ENCODE measurements around the gene UFD1.
A peak's percentile ranks its signal among the peaks of the same experiment; 100 is the strongest.

UFD1 gene

GRCh38 chr22:19494676-19495173, 15.7 kb upstream of the UFD1 start:
- no peak for DNase-seq

- DNase-seq, result no peak
Observed at GRCh38 chr22:19494001-19494560, 15.1 kb upstream of the UFD1 start.

- DNase-seq, result no peak
Observed at GRCh38 chr22:19492504-19493174, 13.6 kb upstream of the UFD1 start.

DNA sequence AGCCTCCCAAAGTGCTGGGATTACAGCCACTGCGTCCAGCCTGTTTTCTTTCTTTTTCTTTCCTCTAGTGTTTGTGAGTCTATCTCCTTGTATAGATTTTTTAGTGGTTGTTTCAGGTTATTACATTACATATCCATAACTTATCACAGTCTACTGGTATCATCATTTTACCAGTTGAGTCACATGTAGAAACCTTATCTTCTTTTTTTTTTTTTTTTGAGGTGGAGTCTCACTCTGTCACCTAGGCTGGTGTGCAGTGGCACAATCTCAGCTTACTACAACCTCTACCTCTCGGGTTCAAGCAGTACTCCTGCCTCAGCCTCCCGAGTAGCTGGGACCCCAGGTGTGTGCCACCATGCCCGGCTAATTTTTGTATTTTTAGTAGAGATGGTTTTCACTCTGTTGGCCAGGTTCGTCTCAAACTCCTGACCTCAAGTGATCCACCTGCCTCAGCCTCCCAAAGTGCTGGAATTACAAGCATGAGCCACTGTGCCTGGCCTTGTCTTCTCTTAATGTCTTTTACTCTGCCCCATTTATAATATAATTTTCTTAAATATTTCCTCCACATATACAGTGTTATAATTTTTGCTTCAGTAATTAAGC, 11.7 kb upstream of the UFD1 start:
- no peak for DNase-seq

GRCh38 chr22:19488884-19489843, 10.2 kb upstream of the UFD1 start:
- no peak for DNase-seq

DNA sequence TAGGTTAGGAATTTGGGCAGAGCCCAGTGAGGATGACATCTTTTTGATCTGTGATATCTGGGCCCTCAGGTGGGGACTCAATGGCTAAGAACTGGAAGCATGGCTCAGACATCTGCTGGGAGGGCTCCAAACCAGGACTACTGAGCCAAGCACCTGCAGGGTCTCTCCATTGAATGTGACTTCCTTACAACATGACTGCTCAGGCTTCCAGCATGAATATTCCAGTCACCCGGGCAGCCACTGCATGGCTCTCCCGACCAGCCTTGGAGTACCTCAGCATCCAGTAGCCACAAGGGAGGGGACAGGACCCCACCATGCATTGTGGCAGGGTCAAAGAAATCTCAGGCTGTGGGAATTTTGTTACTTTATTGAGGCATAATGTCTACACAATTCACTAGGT, 9.3 kb upstream of the UFD1 start:
- DNase-seq, result no peak

DNA sequence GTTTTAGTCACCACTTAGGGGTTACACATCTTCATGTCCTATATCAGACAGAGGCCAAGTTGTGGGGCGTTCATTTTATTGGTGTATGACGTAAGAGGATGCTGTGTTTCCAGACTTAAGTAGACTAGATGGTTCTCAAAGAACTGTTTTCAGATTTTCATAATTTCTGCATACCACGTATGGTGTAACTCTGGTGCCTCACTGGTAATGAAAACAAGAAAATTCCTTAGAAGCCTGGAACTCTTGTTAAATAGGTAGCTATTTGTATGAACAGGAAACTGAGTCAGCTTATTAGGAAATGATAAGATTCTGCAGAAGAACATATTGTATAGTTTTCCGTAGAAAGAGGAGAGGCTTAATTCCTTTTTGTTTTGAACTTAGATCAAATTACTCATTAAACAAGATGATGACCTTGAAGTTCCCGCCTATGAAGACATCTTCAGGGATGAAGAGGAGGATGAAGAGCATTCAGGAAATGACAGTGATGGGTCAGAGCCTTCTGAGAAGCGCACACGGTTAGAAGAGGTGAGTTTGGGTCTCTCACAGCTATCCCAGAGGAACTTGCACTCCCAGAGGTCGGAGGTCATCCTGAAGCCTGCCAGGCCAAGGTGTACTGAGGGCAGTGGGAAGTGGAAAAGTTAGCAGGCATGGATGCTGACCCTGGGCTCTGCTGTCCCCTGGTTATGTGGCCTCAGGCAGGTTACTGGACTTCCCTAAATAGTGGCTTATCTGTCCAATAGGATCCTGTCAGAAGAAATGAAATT, 4.7 kb upstream of the UFD1 start:
- DNase-seq, result no peak

GRCh38 chr22:19482297-19482696, 3.3 kb upstream of the UFD1 start:
- DNase-seq, result no peak

- no peak for DNase-seq
Observed at GRCh38 chr22:19480789-19481188, 1.8 kb upstream of the UFD1 start.

DNA sequence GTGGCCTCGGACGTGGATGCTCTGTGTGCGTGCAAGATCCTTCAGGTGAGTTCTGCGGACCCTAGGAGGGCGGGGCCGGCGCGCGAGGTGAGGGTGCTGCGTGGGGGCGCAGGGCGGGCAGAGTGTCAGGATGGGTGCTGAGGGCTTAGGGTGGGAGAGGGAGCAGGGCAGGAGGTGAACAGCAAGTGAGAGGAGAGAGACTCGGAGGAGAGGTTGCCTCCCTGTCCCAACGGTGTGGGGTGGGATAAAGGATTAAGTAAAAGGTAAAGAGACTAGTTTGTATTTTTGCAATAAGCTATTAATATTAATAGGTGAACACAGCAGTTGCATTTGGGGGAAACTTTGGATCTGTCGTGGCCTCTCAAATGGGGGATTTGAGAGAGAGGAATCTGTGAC, 1.2 kb upstream of the UFD1 start:
- DNase-seq, result no peak

GRCh38 chr22:19479355-19480172, 571 bp upstream of the UFD1 start, which contains the start of gene CDC45:
Gene CDC45 (plus strand): TSS chr22:19479920. CDS start chr22:19479969, 49 bp downstream.
- DNase-seq, result peak; percentile 96

- DNase-seq, result peak; percentile 6
Observed at GRCh38 chr22:19478045-19478900, 720 bp downstream of the UFD1 start.

GRCh38 chr22:19477321-19478044, 1.5 kb downstream of the UFD1 start:
- no peak for DNase-seq

- no peak for DNase-seq
Observed at GRCh38 chr22:19476023-19476422, 3.0 kb downstream of the UFD1 start.

DNA sequence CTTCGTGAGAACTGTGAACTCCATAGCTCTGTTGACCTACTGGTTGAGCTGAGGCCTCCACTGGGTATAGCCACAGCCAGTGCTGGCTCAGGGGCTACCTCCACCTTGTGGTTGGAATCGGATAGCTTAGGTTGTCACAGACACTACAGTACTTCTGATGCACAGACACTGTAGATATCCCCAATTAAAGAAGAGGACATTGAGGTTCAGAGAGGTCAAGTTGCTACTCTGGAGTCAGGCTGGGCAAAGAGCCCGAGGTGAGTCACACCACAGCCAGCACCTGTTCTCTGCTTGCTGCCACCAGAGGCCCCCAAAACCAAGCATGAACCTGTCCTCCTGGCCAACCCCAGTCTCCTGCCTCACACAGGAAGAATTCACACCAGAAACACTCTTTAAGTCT, 5.4 kb downstream of the UFD1 start:
- no peak for DNase-seq

GRCh38 chr22:19472233-19472632, 6.8 kb downstream of the UFD1 start:
- DNase-seq, result no peak

GRCh38 chr22:19471572-19471971, 7.4 kb downstream of the UFD1 start:
- DNase-seq, result no peak

- DNase-seq, result no peak
Observed at GRCh38 chr22:19470010-19470409, 9.0 kb downstream of the UFD1 start.

DNA sequence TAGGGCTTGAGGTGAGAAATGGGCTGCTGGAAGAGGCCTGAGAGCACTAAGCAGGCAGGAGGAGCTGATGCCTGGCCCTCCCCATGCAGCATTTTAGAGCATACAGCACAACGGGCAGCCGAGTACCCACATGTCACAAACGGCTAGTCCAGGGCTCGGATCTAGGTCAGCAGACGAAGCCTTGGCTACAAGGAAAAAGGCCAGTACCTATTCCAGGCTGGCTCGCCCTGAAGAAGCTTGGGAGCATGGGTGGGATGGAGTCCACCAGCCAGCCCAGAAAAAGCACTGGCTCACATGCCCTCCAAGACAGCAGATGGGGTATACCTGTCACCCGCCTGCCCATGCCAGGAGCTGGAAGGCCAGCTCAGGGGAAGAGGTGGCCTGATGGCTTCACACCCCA, 9.6 kb downstream of the UFD1 start:
- no peak for DNase-seq

DNA sequence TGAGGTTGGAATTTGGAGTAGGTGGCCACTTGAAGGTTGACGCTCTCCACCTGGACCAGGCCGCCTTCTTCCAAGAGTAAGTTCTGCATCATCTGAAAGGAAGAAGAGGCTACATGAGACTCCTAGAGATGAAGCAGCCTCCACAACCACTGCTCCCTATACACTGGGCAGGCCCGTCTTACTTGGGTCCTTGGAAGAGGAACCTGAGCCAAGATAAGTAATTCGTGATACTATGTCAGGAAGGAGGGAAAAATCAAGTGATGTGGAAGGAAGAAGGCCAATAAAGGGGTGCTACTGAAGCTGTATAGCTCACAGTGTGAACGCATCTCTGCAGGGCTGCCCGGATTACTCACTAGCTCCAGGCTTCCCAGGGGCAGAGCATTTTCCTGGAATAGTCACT, 11.1 kb downstream of the UFD1 start:
- no peak for DNase-seq
